AG10803 (cell line): ENCODE data around the gene SPRR2E.
"Not testable (repeated sequence)": the region's sequence is repeated elsewhere in the genome, so short reads cannot be mapped to it uniquely, and the experiment has no call there.

Source experiments
- DNase-seq: peaks from one replicate; pipeline ENCODE4 v3.0.0; 2010; ENCODE audit warnings: low read depth
- H3K4me3 ChIP-seq: 2 replicates; pipeline ENCODE4 v1.5.1; 2011; ENCODE audit warnings: mild to moderate bottlenecking, low read length, control low read depth
- CTCF ChIP-seq: conservative IDR thresholded peaks from 2 replicates; pipeline ENCODE4 v1.5.1; 2011; ENCODE audit warnings: mild to moderate bottlenecking, low read length, control low read depth, inconsistent platforms

SPRR2E gene

GRCh38 chr1:153122831-153123421, 28.6 kb upstream of the SPRR2E start:
- DNase-seq = no peak
- TF ChIP-seq CTCF = no peak
- H3K4me3 ChIP-seq = no peak overlapping the region

GRCh38 chr1:153120945-153121344, 26.6 kb upstream of the SPRR2E start:
- DNase-seq = no peak
- H3K4me3 ChIP-seq = no peak overlapping the region
- no peak for TF ChIP-seq CTCF

GRCh38 chr1:153119491-153119971, 25.2 kb upstream of the SPRR2E start:
- TF ChIP-seq CTCF = no peak
- no peak overlapping the region for H3K4me3 ChIP-seq
- no peak for DNase-seq

- not testable (repeated sequence) for DNase-seq, H3K4me3 ChIP-seq
Observed at GRCh38 chr1:153115264-153115663, 20.9 kb upstream of the SPRR2E start.

GRCh38 chr1:153113416-153113815, 19.1 kb upstream of the SPRR2E start, which contains the start of gene SPRR2F:
Gene SPRR2F (minus strand): TSS chr1:153113516. CDS start chr1:153112733, 783 bp downstream.
- no peak for TF ChIP-seq CTCF
- H3K4me3 ChIP-seq = no peak within 1 kb of the TSS
- no peak for DNase-seq

- not testable (repeated sequence) for H3K4me3 ChIP-seq, DNase-seq
Observed at GRCh38 chr1:153112454-153112853, 18.1 kb upstream of the SPRR2E start.

- no peak overlapping the region for H3K4me3 ChIP-seq
- no peak for TF ChIP-seq CTCF
- DNase-seq = peak; percentile 4
Observed at GRCh38 chr1:153100245-153100644, 5.9 kb upstream of the SPRR2E start.

- TF ChIP-seq CTCF = no peak
- no peak for DNase-seq
- no peak overlapping the region for H3K4me3 ChIP-seq
Observed at GRCh38 chr1:153099461-153100045, 5.2 kb upstream of the SPRR2E start.
